DMS153 (cell line): ENCODE results near the gene CBL.

ENCODE experiments used
- DNase-seq: peaks from one replicate; lab custom pipeline; 2025; lab: John Stamatoyannopoulos, UW

The CBL gene

DNA sequence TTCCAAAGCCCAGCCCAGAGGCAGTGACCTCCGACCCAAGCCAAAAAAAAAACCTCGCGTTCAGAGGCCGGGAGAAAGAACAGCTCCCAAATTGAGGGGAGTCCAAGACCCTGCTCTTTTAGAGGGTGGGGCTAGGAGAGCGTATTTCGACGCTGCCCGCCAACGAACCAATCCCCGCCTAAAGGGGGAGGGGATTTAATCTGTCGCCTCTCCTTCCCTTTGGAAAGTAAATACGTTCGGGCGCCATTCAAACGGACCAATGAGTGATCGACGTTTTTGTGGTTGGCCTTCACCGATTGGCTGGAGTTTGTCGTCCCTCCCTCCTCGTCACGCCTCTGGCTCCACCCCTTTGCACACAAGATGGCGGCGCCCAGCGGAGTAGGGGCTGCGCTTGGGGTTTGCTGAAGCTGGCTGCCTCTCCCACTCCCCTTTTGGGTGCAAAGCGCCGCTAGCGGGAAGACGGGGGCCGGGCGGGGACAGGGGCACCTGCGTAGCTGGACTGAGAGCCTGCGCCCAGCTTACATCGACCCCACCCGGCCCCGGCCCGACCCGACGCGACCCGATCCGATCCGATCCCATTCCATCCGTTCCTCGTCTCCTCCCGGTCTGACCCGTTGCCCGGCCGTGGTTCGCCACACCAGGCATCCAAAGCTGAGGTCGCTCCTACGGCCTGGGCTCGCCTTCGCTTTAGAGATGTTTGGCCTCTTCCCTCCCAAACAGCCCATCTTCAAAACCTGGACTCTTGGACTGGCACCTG, 128.2 kb downstream of the CBL start, which contains the start of gene RNF26:
Gene RNF26, plus strand, starts transcription at position 354 of the 757 bp plus-strand sequence. CDS start 596 bp downstream, outside the sequence.
- DNase-seq = peak; percentile 96

DNA sequence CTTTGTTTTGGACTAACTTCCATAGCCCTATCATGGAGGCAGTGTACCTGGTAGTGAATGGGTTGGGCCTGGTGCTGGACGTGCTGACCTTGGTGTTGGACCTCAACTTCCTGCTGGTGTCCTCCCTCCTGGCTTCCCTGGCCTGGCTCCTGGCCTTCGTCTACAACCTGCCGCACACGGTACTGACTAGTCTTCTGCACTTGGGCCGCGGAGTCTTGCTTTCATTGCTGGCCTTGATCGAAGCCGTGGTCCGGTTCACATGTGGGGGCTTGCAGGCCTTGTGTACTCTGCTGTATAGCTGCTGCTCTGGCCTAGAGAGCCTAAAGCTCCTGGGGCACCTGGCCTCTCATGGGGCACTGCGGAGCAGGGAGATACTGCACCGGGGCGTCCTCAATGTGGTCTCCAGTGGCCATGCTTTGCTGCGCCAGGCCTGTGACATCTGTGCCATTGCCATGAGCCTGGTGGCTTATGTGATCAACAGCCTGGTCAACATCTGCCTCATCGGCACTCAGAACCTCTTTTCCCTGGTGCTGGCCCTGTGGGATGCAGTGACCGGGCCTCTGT, 129.0 kb downstream of the CBL start:
- no peak for DNase-seq

DNA sequence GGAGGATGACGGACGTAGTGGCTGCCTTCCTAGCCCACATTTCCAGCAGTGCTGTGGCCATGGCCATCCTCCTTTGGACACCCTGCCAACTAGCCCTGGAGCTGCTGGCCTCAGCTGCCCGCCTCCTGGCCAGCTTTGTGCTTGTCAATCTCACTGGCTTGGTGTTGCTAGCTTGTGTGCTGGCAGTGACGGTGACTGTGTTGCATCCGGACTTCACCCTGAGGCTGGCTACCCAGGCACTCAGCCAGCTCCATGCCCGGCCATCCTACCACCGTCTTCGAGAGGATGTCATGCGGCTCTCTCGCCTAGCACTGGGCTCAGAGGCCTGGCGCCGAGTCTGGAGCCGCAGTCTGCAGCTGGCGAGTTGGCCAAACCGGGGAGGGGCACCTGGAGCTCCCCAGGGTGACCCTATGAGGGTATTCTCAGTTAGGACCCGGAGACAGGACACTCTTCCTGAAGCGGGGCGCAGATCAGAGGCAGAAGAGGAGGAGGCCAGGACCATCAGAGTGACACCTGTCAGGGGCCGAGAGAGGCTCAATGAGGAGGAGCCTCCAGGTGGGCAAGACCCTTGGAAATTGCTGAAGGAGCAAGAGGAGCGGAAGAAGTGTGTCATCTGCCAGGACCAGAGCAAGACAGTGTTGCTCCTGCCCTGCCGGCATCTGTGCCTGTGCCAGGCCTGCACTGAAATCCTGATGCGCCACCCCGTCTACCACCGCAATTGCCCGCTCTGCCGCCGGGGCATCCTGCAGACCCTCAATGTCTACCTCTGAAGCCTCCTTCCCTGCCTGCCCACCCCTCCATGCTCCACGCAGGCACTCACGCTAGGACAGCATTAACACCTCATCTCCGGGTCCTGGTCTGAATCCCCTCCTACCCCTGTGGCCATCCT, 129.8 kb downstream of the CBL start:
- DNase-seq = no peak

DNA sequence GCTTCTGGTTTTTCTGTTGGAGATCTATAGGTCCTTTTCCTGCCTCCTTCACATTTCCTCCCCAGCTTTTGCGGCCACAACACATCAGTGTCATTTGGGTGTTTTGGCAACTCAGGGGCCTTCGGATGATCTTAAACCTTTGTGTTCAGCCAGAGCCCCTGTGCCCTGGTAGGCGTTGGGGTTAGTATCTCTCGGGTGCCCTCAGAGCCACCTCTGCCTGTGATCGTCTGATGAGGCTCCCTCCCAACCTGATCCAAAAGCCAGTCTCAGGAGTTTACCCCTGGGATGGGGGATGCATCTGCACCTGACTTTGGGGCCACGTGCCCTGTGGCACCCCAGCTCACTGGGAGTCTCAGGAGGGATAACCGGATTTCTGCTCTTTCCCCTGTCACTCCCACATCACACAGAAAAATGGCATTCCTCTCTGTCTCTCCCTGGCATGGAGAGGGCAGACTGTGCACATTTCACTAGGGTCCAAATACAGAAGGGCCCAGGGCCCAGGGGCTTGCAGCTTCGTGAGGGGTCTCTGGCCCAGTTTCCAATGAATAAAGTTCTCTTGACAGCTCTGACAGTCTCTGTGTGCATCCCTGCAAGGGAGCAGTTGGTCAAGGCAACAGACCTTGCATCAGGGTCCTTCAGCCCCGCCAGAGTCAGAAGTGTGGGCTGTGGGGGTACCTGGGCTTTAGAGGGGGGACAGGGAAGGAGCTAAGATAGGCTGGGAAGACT, 130.8 kb downstream of the CBL start:
- DNase-seq = no peak

DNA sequence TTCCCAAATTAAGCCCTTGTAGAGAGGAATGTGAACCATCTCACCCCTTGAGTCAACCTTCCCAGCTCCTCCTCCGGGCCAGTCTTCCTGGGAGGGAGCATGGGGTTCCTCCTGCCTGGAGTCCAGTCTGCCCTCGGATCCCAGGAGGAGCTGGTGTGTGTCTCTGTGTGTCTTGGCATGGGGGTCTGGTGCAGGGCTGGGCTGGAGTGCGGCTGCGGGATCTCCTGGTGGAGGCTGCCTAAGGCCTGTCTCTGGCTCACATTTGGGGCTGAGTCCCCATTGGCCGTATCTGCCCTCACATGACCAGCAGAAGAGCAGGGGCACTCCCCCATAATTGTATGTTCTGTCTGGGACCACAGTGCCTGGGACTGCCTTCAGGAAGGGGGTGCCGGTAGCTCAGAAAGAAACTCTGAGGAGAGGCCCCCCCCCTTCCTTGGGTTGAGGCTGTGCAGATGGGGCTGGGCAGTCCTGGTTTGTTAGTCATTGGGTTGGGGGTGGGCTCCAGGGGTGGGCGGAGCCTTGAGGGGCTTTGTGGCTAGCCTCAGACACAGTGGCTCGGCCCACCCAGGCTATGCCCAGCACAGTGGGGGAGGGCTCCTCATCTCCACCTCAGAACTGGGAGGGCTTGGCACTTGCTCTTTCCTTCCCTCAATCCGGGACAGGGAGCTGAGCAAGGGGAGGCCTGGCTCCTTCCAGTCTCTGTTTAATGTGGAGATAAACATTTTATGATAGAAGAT, 131.6 kb downstream of the CBL start:
- no peak for DNase-seq

DNA sequence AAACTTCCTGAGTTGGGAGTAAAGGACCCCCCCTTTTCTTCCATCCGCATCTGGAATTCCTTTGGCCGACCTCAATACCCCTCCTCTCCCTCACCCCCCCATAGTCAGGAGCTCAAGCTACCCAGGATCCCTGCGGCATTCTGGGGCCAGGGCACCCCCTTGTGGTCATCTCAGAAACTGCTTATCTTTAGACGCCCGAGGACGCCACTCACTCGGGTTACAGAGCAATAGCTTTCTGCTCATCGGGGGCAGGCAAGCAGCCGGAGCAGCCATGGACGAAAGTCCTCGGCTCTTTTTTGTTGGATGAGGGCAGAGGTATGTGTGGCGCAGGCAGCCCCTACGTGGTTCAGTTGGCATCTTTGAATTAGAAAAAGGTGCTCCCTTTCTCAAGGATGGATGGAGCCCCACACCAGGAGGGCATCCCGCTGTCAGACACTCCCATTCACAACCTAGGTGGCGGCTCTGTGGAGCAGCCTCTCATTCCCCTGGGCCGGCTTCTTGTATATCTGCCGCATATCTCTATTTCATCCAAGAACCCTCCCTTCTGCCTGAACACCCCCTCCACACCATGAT, 132.3 kb downstream of the CBL start:
- DNase-seq = peak; percentile 14

DNA sequence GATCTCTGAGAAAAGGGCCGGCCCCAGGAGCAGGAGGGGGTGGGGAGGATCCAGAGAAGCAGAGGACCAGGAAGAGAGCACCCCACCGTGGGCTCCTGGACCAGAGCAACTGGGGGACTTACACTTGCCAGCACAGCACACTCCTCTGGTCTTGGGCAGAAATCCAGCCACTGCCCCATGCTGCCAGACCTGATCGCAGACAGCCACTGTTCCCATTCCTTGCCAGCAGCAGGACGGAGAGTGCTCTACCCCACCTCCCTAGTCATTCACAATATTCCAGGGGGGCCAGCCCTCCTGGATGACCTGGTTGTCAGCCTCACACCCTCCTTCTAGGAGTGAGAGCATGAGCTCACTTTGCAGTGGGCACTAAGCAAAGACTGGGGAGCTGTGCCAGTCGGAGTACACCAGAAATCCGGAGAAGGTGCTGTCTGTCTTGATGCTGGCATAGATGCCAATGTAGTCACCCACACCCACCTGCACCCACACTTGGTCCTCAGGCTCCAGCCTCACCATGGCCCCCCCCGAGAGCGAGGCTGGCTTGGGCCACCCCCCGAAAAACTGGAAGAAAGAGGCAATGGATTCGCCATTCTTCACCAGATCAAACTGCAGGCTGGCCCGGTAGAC, 132.9 kb downstream of the CBL start:
- DNase-seq = no peak

DNA sequence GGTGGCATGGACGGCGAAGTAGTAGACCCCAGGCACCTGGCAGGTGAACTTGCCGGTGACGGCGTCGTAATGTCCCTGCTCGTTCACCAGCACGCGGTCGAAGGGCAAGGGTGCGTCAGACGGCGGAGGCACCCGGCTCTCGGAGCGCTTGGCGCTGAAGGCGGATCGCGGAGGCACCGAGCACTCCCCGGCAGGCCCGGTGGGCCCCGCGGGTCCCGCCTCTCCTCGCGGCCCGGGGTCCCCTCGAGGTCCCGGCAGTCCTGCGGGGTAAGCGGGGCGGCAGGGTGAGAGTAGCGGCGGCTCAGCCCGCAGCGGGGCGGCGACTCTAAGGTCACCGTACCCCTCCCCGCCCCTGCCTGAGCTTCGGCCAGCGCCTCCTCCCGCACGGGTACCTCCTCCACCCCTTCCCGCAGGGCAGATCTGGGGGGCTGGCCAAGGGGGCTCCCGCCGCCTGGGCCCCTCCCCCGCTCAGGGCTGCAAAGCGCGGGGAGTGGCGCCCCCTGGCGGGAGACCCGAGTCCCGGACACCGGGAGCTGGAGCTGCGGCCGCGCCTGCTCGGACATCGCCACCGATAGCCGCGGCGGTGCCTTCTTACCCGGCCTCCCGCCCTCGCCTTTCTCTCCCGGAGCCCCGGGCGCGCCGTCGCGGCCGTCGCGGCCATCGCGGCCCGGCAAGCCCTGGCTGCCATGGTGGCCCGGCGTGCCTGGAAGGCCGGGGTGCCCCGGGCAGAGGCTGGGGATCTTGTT, 133.6 kb downstream of the CBL start:
- no peak for DNase-seq

DNA sequence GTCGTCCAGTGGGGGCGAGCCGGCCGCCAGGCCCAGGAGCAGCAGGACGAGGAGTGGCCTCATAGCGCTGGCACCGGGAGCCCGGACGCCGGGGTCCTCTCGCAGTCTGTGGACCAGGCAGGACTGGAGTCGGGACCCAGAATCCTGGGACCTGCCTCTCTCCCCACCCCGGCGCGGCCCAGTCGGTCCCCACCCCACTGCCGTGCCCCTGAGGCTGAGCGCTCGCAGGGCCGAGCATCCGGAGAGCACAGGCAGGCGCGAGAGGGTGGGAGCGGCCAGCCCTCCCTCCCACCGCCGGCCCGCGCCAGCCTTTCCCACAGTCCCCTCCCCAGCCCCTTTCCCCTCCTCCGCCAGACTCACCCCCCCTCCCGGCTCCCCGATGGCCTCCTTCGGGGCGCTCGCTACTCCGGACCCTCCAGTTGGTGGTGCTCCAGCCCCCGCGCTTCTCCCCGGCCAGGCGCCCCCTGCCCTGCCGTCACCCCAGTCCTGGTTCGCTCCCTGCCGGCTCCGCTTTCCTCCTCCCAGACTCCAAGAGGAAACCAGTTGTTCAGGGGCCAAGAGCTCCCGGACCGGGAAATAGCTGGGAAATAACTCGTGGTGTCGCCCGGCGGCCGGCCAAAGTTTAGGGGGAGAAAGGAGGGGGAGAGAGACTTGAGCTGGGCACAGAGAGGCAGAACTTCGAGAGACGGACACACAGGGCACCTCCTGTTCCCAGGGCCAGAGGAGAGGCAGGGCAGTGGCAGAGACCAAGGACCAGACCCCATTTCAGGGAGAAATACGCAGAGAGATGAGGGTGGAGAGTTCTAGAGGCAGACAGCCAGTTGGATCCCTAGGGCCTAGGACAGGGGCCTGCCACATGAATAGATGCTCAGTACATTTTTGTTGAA, 134.4 kb downstream of the CBL start, which contains the start of gene C1QTNF5:
Gene C1QTNF5, minus strand, starts transcription at position 549 of the 887 bp plus-strand sequence. Its CDS starts 486 bp downstream, at position 63.
- no peak for DNase-seq

DNA sequence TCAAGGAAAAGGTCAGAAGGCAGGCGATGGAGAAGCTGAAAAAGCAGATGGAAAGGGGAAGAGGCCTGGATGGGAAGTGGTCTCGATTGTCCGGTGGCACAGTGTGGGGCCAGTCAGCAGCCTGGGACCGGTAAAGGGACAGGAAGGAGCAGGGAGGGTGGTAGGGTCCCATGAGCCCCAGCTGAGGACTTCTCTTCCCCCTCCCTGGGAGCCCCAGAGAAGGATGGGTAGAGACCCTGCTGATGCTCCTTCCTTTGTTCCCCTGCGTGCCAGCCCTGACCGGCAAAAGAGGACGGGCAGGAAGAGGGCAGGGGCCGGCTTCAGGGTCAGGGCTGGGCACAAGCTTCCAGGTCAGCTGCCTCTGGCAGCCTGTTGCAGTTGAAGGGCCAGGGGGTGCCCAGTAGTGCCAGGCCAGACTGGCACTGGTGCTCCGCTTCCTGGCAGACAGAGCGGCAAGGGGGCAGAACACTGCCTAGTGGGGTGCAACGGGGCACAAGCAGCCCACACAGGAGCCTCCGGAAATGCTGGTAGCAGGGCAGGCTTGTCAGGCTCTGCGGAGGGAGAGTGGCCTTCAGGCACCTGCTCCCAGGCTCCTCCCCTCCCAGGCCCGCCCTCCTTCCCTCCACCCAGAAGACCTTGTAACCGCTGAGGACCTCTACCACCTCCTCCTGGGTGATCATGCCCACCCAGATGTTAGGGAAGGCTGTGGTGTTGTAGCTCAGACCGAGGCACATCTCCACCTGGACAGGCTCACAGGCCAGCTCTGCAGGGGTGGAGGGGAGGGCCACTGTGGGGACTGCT, 135.3 kb downstream of the CBL start:
- no peak for DNase-seq

DNA sequence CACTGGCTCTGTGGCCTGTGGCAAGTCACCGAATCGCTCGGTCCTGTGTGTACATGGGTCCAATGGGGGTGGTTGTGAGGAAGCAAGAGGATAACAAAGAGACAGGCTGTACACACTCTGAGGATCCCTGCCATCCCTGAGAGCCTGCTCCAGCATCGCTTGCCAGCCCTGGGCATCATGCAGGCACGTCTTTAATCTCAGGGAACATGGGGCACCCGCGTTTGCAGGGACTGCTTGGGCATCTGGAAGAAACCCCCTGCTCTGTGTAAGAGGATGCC, 135.8 kb downstream of the CBL start:
- no peak for DNase-seq

DNA sequence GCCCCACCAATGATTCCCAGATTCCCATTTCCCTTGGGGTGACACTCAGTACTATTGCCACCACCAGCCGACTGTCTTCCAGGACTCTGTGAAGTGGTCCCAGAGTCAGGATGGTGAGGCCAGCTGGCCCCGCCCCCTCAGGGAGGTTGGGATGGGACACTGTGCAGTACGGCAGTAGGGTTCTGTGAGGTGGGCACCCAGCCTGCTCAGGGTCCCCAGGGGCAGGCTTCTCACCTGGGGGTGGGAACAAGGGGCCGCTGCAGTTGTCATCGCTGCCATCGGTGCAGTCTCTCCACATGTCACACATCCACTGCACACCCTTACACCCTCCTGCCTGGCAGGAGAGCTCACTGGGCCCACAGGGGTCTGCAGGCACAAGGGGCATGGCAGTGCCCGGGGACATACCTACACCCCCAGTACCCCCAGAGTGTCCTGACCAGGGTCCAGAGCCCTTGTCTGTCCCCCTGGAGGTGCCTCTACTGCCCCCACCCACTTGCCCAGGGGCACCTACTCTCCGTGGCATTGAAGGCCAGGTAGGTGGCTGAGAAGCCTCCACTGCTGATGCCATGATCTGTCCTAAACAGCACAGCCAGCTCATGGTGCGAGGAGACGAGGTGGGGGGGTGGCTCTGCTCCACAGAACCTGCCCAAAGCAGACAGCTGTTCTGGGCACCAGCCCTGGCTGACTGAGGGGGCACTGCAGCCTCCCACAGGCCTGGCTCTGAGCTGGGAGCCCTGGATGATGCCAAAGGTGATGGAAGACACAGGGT, 136.4 kb downstream of the CBL start:
- DNase-seq = no peak

DNA sequence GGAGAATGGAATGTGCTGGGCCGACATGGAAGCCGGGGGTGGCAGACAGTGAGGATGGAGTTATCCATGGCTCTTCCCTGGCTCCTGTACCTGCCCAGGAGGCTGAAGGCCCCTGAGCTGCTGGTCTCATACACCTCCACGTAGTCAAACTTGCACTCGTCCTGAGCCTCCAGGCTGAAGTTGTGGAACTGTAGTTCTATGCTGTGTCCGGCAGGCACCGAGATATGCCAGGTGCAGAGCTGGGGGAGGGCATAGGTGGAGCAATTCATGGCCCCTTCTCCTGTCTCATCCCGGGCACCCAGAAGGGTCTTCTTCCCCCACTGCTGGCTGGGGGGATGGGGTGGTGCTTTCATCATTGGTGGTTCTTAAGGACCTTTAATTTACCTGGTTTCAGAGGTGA, 137.6 kb downstream of the CBL start:
- DNase-seq = no peak

DNA sequence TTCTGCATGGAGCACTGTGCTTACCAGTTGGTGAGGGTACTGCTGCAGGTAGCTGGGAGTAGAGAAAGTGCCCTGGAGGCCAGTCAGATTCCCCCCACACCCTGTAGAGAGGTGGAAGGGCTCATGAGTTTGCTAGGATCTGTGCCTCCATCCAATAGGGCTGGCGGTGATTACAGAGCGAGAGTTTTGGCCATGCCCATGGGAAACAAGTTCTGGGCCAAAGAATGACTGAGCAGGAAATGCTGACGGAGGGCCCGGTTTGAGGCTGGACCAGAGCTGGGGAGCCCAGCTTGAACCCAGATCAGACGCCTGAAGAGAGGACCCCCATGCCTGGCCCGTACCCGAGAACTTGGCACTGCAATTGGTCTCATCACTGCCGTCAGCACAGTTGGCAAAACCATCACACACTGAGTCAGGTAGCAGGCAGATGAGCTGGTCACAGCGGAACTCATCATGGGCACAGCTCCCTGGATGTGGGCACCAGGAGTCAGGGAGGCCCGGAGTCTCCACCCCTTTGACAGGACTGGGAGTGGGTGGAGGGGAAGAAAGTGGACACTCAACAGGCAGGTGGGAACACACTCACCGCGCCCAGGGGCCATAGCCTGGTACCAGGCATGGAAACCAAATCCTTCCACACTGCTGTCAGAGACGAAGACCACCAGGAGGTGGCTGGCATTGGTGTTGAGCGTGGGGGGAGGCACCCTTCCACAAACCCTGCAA, 138.3 kb downstream of the CBL start:
- no peak for DNase-seq

DNA sequence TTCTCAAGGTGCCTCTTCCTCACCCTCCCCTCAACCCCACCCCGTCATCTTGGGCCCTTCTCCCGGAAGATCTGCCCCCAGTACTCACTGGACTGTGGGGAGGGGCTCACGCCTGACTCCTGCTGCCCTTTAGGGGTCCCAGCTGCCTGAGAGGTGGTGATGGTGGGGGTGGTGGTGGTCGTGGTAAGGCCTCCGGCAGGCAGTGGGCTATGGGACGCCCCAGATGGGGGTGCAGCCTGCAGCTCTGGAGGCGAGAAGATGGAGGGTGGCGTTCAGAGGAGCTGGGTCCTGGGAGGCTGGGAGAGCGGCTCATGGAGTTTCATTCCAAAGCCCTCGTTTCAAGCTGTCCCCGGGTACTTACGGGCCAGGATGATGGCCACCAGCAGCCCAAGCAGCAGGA, 139.5 kb downstream of the CBL start:
- DNase-seq = no peak

DNA sequence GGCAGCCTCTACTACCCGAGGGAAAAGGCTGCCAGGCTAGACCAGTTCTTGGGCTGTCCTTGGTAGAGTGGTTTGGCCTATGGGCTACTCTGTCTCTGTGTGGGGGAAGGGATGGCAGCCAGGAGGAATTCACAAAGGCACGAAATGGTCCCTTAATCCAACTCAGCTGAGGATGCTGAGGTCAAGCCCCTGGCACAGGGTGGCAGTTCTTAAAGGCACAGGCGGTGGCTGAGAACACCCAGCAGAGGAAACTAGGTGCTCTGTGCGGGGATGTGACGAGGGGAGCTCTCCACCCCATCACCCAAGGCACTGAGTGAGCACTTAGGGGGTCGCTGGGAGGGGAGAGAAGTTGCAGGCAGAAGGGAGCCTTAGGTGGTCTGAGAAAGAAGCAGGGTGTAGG, 140.5 kb downstream of the CBL start, which contains the start of gene MFRP:
Gene MFRP, minus strand, starts transcription at position 101 of the 400 bp plus-strand sequence. CDS start 192 bp downstream, outside the sequence.
- DNase-seq = no peak

DNA sequence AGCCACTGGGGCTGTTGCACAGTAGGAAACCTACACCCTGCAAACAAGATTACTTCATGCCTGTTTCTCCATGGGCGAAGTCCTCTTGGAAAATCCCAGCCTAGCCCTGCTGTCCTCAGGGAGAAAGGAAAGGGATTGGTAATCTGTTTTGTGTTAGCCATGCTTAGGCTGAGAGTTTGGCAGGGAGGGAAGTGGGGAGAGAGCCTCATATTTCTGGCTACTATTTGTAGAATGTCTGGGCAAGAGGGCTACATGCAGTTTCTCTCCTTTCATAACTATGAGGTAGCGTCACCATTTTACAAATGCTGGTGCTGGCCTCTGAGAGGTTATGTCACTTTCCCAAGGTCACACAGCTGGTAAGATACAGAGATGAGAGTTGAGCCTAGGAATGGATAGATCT, 141.1 kb downstream of the CBL start:
- DNase-seq = no peak
